Nephron progenitor cell (in vitro differentiated cells): ENCODE results near the gene NDFIP2.

ENCODE experiments used
- DNase-seq: peaks from one replicate; pipeline ENCODE4 v3.0.0; 2021
- H3K27ac Mint-ChIP-seq: 2 replicates; pipeline ENCODE4 v1.8.0; 2021; ENCODE audit warnings: mild to moderate bottlenecking, moderate library complexity, mixed read lengths
- H3K27me3 Mint-ChIP-seq: 2 replicates; pipeline ENCODE4 v1.8.0; 2021; ENCODE audit warnings: mild to moderate bottlenecking, low read depth, mixed read lengths; ENCODE audit not compliant: poor library complexity
- H3K36me3 Mint-ChIP-seq: 2 replicates; pipeline ENCODE4 v1.8.0; 2021; ENCODE audit warnings: low read depth, mixed read lengths
- H3K4me1 Mint-ChIP-seq: 2 replicates; pipeline ENCODE4 v1.8.0; 2021; ENCODE audit warnings: mixed read lengths
- H3K4me3 Mint-ChIP-seq: 2 replicates; pipeline ENCODE4 v1.8.0; 2021; ENCODE audit warnings: mild to moderate bottlenecking, moderate library complexity, mixed read lengths
- H3K9me3 Mint-ChIP-seq: 2 replicates; pipeline ENCODE4 v1.8.0; 2021; ENCODE audit warnings: mild to moderate bottlenecking, moderate library complexity, mixed read lengths
- TF ChIP-seq, protein P1 (sequence below): fragments of 200-600 bp; sonication (generic); IDR thresholded peaks from 2 replicates; pipeline ENCODE4 v1.5.0; 2021; ENCODE audit warnings: antibody characterized with exemption

NDFIP2 gene

DNA sequence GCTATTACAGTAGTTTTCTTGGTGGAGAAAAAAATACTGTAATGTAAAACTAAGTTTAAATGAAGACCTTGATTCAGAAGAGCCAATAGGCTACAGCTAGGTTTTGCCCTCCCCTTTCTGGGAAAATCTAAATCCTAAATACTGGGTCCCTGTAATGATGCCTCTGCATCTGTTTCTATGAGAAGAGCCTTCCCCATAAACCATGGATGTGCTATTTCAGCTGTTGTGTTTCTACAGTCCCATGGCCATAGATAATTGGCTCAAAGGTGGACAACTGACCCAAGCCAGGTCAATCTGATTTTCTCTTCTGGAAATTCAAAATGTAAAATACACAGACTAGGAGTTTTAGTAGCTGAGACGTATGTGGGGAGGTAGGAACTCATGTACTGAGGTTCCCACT lies 101.9 kb downstream of the NDFIP2 start:
- Mint-ChIP-seq H3K9me3 (peaks cover 16% of the 10 kb centered on the region), H3K36me3 (peaks cover under 1% of the 10 kb centered on the region), H3K4me1 (no peaks in the 10 kb centered on the region), H3K4me3 (no peak overlapping the region), H3K27me3 (no peaks in the 10 kb centered on the region), H3K27ac (no peak overlapping the region)
- no peak for DNase-seq
- TF ChIP-seq, protein P1, sequence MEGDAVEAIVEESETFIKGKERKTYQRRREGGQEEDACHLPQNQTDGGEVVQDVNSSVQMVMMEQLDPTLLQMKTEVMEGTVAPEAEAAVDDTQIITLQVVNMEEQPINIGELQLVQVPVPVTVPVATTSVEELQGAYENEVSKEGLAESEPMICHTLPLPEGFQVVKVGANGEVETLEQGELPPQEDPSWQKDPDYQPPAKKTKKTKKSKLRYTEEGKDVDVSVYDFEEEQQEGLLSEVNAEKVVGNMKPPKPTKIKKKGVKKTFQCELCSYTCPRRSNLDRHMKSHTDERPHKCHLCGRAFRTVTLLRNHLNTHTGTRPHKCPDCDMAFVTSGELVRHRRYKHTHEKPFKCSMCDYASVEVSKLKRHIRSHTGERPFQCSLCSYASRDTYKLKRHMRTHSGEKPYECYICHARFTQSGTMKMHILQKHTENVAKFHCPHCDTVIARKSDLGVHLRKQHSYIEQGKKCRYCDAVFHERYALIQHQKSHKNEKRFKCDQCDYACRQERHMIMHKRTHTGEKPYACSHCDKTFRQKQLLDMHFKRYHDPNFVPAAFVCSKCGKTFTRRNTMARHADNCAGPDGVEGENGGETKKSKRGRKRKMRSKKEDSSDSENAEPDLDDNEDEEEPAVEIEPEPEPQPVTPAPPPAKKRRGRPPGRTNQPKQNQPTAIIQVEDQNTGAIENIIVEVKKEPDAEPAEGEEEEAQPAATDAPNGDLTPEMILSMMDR, result no peak

DNA sequence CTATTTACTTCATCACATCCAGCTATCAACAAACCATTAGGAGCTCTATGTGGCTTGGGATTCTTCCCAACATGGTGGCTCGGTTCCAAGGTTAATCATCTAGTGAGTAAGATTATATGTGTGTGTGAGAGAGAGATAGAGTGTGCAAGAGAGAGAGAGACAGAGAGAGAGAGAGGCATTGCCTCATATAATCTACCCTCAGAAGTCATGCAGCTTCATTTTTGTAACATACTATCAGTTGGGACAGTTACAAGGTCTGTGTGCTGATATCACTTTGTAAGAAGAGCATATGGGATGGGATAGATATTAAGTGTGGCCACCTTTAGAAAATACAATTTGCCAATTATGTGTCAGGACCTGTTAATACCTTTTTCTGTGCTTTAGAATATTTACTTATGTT lies 104.1 kb downstream of the NDFIP2 start:
- DNase-seq, result no peak
- TF ChIP-seq, protein P1, result no peak
- Mint-ChIP-seq H3K9me3 (peaks cover 25% of the 10 kb centered on the region), H3K4me3 (no peak overlapping the region), H3K4me1 (no peaks in the 10 kb centered on the region), H3K36me3 (peaks cover 8% of the 10 kb centered on the region), H3K27ac (no peak overlapping the region), H3K27me3 (no peaks in the 10 kb centered on the region)

DNA sequence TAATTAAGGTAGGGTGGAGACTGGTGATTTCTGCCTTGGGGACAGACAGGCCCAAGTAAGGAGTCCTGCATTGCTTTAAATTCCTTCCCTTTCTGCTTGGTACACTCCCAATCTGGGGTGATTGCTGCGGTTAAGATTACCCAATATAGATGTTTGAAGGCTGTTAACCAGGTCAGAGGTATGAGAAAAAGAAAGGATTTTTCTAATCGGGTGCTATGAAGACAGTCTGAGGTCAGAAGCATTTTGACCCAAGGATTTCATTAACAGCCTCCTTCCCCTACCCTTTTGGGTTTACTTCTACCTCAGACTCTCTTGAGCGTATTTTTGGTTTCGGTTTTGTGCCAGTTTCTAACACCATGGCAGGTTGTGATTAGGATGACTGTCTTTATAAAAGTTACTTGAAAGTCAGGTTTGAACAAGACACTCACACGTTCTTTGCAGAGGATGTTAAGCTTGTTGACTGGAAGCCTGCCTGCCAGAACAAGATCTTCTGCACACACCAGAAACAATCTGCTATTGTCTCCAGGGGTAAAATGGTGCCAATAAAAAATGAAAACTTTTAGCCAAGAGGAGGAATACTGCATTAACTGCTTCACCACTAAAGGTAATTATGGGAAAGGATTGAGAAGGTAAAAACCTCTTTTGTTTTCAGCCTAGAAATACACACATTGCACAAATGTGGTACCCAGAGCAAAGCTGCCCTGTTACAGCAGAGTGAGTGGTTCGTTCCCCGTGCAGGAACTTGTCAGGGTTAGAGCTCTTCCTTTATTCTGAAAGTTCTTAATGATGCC lies 108.8 kb downstream of the NDFIP2 start:
- Mint-ChIP-seq H3K36me3 (peaks cover 8% of the 10 kb centered on the region), H3K27ac (no peak overlapping the region), H3K4me3 (no peak overlapping the region), H3K4me1 (no peaks in the 10 kb centered on the region), H3K9me3 (peaks cover 21% of the 10 kb centered on the region), H3K27me3 (no peaks in the 10 kb centered on the region)
- TF ChIP-seq, protein P1, result no peak
- no peak for DNase-seq

DNA sequence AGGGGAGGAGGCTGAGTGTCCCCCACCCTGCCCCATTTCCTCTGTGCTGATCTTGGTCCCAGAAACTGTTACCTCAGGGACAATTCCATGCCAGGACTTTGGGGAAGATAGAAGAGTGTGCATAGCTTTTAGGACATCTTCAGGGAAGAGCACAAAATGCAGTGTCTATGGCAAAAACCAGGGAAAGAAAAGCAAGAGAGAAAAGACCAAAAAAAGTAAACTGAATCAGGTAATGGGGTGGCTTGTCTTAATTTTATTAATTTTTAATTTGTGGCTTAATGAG lies 109.4 kb downstream of the NDFIP2 start:
- Mint-ChIP-seq H3K36me3 (peaks cover 8% of the 10 kb centered on the region), H3K4me1 (no peaks in the 10 kb centered on the region), H3K27me3 (no peaks in the 10 kb centered on the region), H3K27ac (no peak overlapping the region), H3K4me3 (no peak overlapping the region), H3K9me3 (peaks cover 16% of the 10 kb centered on the region)
- DNase-seq, result no peak
- TF ChIP-seq, protein P1, result no peak

DNA sequence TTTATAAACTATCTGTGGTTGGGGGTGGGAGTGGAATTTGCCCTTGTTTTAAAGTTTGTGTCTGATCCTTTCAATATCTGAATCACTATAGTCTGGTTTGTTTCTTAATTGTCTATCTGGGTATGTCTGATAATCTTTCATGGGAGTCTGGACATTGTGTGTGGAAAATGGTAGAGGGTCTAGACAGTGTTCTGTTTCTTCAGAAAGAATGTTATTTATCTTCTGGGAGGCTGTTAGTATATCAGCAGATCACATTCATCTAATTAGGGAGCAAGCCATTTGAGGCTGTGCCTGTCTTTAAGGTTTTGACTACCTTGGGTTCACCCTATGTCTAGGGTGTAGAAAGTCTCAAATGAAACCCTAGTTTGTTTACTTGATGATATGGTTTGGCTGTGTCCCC lies 110.5 kb downstream of the NDFIP2 start:
- Mint-ChIP-seq H3K4me3 (no peak overlapping the region), H3K4me1 (no peaks in the 10 kb centered on the region), H3K9me3 (peaks cover 9% of the 10 kb centered on the region), H3K27me3 (no peaks in the 10 kb centered on the region), H3K36me3 (peaks cover 8% of the 10 kb centered on the region), H3K27ac (no peak overlapping the region)
- TF ChIP-seq, protein P1, result no peak
- no peak for DNase-seq

DNA sequence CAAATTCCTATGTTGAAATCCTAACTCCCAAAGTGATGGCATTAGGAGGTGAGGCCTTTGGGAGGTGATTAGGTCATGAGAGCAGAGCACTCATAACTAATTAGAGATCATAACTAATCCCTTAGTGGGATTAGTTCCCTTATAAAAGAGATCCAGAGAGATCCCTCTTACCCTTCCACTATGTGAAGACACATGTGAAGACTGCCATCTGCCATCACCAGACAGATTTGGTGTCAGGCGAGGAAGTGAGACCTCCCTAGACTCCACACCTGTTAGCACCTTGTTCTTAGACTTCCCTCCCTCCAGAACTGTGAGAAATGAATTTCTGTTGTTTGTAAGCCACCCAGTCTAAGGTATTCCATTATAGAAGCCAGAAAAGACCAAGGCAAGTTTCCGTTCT lies 112.2 kb downstream of the NDFIP2 start:
- Mint-ChIP-seq H3K27ac (no peak overlapping the region), H3K36me3 (peaks cover 8% of the 10 kb centered on the region), H3K9me3 (peaks cover 7% of the 10 kb centered on the region), H3K4me3 (no peak overlapping the region), H3K27me3 (no peaks in the 10 kb centered on the region), H3K4me1 (no peaks in the 10 kb centered on the region)
- TF ChIP-seq, protein P1, result no peak
- no peak for DNase-seq
